ENCODE data around the gene BOC. TPM values are rescaled to one million over a fixed set of nuclear protein-coding genes. Genes with fewer than 3 reads are reported as not detected.

BOC gene
- total RNA-seq, 4 donors from 2014 or later = 3.7 to 7.4 (median 4.6) TPM

GRCh38 chr3:113174801-113175485 is 36.4 kb upstream of the BOC start:
- no peak overlapping the region for H3K27ac ChIP-seq
- no peaks in the 10 kb centered on the region for H3K9me3 ChIP-seq
- intact Hi-C loops (cut with DNase I; ENCODE audit: low total_unique reads) (no loop called here), in situ Hi-C loops (cut with MboI; ENCODE audit: low sequenced_read_pairs in 4 of 4) (no loop called here)
- no peaks in the 10 kb centered on the region for H3K27me3 ChIP-seq
- TF ChIP-seq CTCF (IDR thresholded peaks at IDR 0.05 in 4 of 5, conservative IDR thresholded peaks at IDR 0.05 in 1 of 5) (no peak), POLR2A (IDR thresholded peaks at IDR 0.05) (no peak)
- no peaks in the 10 kb centered on the region for H3K4me1 ChIP-seq
- no peak overlapping the region for H3K4me3 ChIP-seq
- ATAC-seq = no peak
- H3K36me3 ChIP-seq = no peaks in the 10 kb centered on the region
- DNase-seq = no peak

- in situ Hi-C loops (cut with MboI; ENCODE audit: low sequenced_read_pairs in 4 of 4) (no loop called here), intact Hi-C loops (cut with DNase I; ENCODE audit: low total_unique reads) (no loop called here)
- H3K27me3 ChIP-seq = no peaks in the 10 kb centered on the region
- H3K4me1 ChIP-seq = no peaks in the 10 kb centered on the region
- DNase-seq = no peak
- ATAC-seq = no peak
- no peak overlapping the region for H3K27ac ChIP-seq
- H3K36me3 ChIP-seq = no peaks in the 10 kb centered on the region
- TF ChIP-seq CTCF (IDR thresholded peaks at IDR 0.05 in 4 of 5, conservative IDR thresholded peaks at IDR 0.05 in 1 of 5) (no peak), POLR2A (IDR thresholded peaks at IDR 0.05) (no peak)
- no peak overlapping the region for H3K4me3 ChIP-seq
- H3K9me3 ChIP-seq = no peaks in the 10 kb centered on the region
Observed at GRCh38 chr3:113177526-113177925, 33.8 kb upstream of the BOC start.

DNA sequence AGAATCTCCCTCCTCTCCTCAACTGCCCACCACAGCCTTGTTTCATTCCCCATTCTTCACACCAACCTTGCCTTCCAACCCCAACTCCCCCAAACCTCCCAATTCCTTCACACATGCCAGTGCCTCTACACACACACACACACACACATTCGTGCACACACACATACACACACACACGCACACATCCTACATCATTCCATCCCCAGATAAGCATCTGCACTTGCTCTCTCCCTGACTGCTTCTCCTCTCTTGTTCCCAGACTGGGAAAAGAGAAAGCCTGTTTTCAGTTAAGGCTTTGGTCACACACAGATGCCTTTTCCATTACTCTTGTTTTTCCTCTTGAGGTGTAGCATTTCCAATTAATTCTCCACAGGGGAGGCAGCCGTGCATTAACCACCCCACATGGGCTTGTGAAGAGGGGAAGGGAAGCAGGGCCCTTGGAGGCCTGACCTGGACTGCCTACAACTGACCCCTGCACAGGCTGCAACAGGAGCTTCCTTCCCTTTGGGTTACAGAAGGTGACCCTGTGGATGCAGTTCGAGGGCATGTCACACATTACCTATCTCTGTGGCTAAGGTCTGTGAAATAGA is 32.0 kb upstream of the BOC start:
- no peak for TF ChIP-seq POLR2A (IDR thresholded peaks at IDR 0.05)
- no peak for TF ChIP-seq CTCF (IDR thresholded peaks at IDR 0.05 in 4 of 5, conservative IDR thresholded peaks at IDR 0.05 in 1 of 5)
- H3K9me3 ChIP-seq = no peaks in the 10 kb centered on the region
- H3K36me3 ChIP-seq = no peaks in the 10 kb centered on the region
- no peaks in the 10 kb centered on the region for H3K27me3 ChIP-seq
- no peak overlapping the region for H3K27ac ChIP-seq
- intact Hi-C loops (cut with DNase I; ENCODE audit: low total_unique reads) = no loop called here
- no peak for DNase-seq
- no peak for ATAC-seq
- H3K4me3 ChIP-seq = no peak overlapping the region
- H3K4me1 ChIP-seq = no peaks in the 10 kb centered on the region
- in situ Hi-C loops (cut with MboI; ENCODE audit: low sequenced_read_pairs in 4 of 4) = no loop called here

GRCh38 chr3:113183748-113184661 is 27.4 kb upstream of the BOC start:
- Histone ChIP-seq H3K36me3 (no peaks in the 10 kb centered on the region), H3K27ac (no peak overlapping the region), H3K4me3 (no peak overlapping the region), H3K27me3 (no peaks in the 10 kb centered on the region), H3K9me3 (no peaks in the 10 kb centered on the region), H3K4me1 (no peaks in the 10 kb centered on the region)
- no peak for ATAC-seq
- in situ Hi-C loops (cut with MboI; ENCODE audit: low sequenced_read_pairs in 4 of 4) = no loop called here
- no peak for DNase-seq
- intact Hi-C loops (cut with DNase I; ENCODE audit: low total_unique reads) = no loop called here
- TF ChIP-seq CTCF (IDR thresholded peaks at IDR 0.05 in 4 of 5, conservative IDR thresholded peaks at IDR 0.05 in 1 of 5) = no peak
- TF ChIP-seq POLR2A (IDR thresholded peaks at IDR 0.05) = no peak
